OCI-LY3 (cell line): ENCODE measurements around the gene DEPDC1B.

Source experiments
- CTCF ChIP-seq: fragments of 200-600, 300-600 bp; sonication (generic); IDR thresholded peaks from 2 replicates; pipeline ENCODE4 v1.5.1; 2014; ENCODE audit warnings: antibody characterized with exemption, low read length, low read depth
- EZH2phosphoT487 ChIP-seq: fragments of 200-600 bp; shearing (Covaris generic); IDR thresholded peaks from 2 replicates; pipeline ENCODE4 v1.6.1; 2018; ENCODE audit warnings: antibody characterized with exemption, mixed run types, low read depth

- no peak for TF ChIP-seq CTCF
- no peak for TF ChIP-seq EZH2phosphoT487
Measured at GRCh38 chr5:60594715-60595477, 105.1 kb downstream of the DEPDC1B start.
